Nephron progenitor cell (in vitro differentiated cells): ENCODE results near the gene PTGIR.

Source experiments
- DNase-seq: peaks from one replicate; pipeline ENCODE4 v3.0.0; 2021
- H3K27ac Mint-ChIP-seq: 2 replicates; pipeline ENCODE4 v1.8.0; 2021; ENCODE audit warnings: mild to moderate bottlenecking, moderate library complexity, mixed read lengths
- H3K27me3 Mint-ChIP-seq: 2 replicates; pipeline ENCODE4 v1.8.0; 2021; ENCODE audit warnings: mild to moderate bottlenecking, low read depth, mixed read lengths; ENCODE audit not compliant: poor library complexity
- H3K36me3 Mint-ChIP-seq: 2 replicates; pipeline ENCODE4 v1.8.0; 2021; ENCODE audit warnings: low read depth, mixed read lengths
- H3K4me1 Mint-ChIP-seq: 2 replicates; pipeline ENCODE4 v1.8.0; 2021; ENCODE audit warnings: mixed read lengths
- H3K4me3 Mint-ChIP-seq: 2 replicates; pipeline ENCODE4 v1.8.0; 2021; ENCODE audit warnings: mild to moderate bottlenecking, moderate library complexity, mixed read lengths
- H3K9me3 Mint-ChIP-seq: 2 replicates; pipeline ENCODE4 v1.8.0; 2021; ENCODE audit warnings: mild to moderate bottlenecking, moderate library complexity, mixed read lengths
- TF ChIP-seq, protein P1 (sequence below): fragments of 200-600 bp; sonication (generic); IDR thresholded peaks from 2 replicates; pipeline ENCODE4 v1.5.0; 2021; ENCODE audit warnings: antibody characterized with exemption

Gene PTGIR

GRCh38 chr19:46661020-46661731 is 36.3 kb upstream of the PTGIR start, which contains the start of gene DACT3:
Gene DACT3, minus strand, starts transcription at chr19:46661182. Its CDS starts 118 bp downstream, at chr19:46661064.
- Mint-ChIP-seq H3K27ac (peak within 1 kb of the TSS; percentile 95), H3K9me3 (no peaks in the 10 kb centered on the region), H3K4me3 (peak within 1 kb of the TSS; percentile 94), H3K27me3 (peaks cover 16% of the 10 kb centered on the region), H3K4me1 (peaks cover 23% of the 10 kb centered on the region), H3K36me3 (peaks cover 14% of the 10 kb centered on the region)
- DNase-seq = peak; percentile 100
- TF ChIP-seq, protein P1, sequence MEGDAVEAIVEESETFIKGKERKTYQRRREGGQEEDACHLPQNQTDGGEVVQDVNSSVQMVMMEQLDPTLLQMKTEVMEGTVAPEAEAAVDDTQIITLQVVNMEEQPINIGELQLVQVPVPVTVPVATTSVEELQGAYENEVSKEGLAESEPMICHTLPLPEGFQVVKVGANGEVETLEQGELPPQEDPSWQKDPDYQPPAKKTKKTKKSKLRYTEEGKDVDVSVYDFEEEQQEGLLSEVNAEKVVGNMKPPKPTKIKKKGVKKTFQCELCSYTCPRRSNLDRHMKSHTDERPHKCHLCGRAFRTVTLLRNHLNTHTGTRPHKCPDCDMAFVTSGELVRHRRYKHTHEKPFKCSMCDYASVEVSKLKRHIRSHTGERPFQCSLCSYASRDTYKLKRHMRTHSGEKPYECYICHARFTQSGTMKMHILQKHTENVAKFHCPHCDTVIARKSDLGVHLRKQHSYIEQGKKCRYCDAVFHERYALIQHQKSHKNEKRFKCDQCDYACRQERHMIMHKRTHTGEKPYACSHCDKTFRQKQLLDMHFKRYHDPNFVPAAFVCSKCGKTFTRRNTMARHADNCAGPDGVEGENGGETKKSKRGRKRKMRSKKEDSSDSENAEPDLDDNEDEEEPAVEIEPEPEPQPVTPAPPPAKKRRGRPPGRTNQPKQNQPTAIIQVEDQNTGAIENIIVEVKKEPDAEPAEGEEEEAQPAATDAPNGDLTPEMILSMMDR = no peak

GRCh38 chr19:46660551-46661019 is 35.7 kb upstream of the PTGIR start:
- DNase-seq = no peak
- TF ChIP-seq, protein P1 = no peak
- peaks cover 14% of the 10 kb centered on the region for H3K36me3 Mint-ChIP-seq
- H3K27me3 Mint-ChIP-seq = peaks cover 16% of the 10 kb centered on the region
- no peaks in the 10 kb centered on the region for H3K9me3 Mint-ChIP-seq
- H3K27ac Mint-ChIP-seq = no peak overlapping the region
- H3K4me1 Mint-ChIP-seq = peaks cover 23% of the 10 kb centered on the region
- H3K4me3 Mint-ChIP-seq = peak overlapping the region; percentile 94

- Mint-ChIP-seq H3K4me1 (peaks cover 29% of the 10 kb centered on the region), H3K27ac (peak overlapping the region; percentile 95), H3K36me3 (peaks cover 14% of the 10 kb centered on the region), H3K9me3 (no peaks in the 10 kb centered on the region), H3K27me3 (peaks cover 16% of the 10 kb centered on the region), H3K4me3 (peak overlapping the region; percentile 94)
- TF ChIP-seq, protein P1 = no peak
- peak; percentile 65 for DNase-seq
These were observed 35.2 kb upstream of the PTGIR start for GRCh38 chr19:46660008-46660517.

DNA sequence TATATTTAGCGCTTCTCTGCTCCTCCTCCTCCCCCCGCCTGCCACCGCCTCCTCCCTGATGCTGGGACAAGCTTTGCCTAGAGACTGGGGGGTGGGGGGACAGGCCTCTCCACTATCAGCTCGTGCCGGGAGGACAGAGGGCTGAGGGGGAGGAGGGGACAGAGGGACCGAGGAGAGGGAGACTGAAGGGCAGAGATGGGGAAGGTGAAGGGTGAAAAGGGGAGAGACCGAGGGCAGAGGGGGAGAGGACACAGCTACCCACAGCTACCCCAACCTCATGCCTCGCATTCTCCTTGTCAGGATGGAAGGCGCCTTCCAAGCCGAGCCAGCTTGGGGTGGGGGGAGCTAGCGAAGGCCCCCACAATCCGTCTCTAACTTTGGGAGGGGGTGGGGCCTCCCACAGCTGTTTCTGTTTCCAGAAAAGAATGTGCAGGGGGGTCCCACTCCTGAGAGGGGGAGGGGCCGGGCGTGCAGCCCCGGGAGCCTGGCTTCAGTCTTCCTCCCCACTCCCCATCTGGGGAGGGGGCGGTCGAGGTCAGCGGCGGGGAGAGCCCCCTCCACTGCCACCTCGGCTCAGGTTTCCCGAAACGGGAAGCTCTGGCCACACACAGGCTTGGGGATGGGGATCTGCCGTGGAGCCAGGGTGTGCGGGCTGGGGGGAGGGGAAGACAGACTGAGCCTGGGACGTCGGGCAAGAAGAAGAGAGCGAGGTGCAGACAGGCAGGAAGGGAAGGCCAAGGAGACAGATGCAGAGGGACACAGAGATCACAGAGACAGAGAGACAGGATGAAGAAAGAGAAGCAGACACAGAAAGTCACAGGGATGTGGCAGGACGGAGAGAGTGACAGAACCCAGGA is 34.5 kb upstream of the PTGIR start:
- DNase-seq = peak; percentile 79
- Mint-ChIP-seq H3K4me1 (peaks cover 35% of the 10 kb centered on the region), H3K4me3 (peak overlapping the region; percentile 94), H3K36me3 (peaks cover 14% of the 10 kb centered on the region), H3K27ac (peak overlapping the region; percentile 95), H3K27me3 (peaks cover 15% of the 10 kb centered on the region), H3K9me3 (no peaks in the 10 kb centered on the region)
- TF ChIP-seq, protein P1 = no peak

DNA sequence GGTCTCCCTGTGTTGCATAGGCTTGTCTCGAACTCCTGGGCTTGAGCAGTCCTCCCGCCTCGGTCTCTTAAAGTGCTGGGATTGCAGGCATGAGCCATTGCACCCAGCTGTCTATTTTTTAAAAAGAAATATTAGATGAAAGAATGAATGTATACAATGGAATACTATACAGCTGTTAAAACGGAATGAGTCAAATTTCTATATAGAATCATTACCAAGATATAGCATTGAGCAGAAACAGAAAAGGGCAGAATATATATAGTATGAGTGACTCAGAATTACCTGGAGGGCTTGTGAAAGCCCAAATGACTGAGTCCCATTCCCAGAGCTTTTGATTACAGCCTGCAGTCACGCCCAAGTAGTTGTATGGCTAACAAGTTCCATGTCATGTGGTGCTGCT is 31.7 kb upstream of the PTGIR start:
- H3K27ac Mint-ChIP-seq = no peak overlapping the region
- no peak overlapping the region for H3K4me3 Mint-ChIP-seq
- H3K27me3 Mint-ChIP-seq = peaks cover 26% of the 10 kb centered on the region
- H3K36me3 Mint-ChIP-seq = peaks cover 37% of the 10 kb centered on the region
- H3K4me1 Mint-ChIP-seq = peaks cover 37% of the 10 kb centered on the region
- TF ChIP-seq, protein P1 = no peak
- no peaks in the 10 kb centered on the region for H3K9me3 Mint-ChIP-seq
- no peak for DNase-seq
